B cell (primary cell): Measurements from ENCODE around the gene NRDE2.

ENCODE experiments used
- CTCF ChIP-seq: fragments of 200-600 bp; IDR thresholded peaks from one replicate; pipeline ENCODE4 v1.8.0; 2022; ENCODE audit warnings: antibody characterized with exemption, mild to moderate bottlenecking
- EZH2 ChIP-seq: IDR thresholded peaks from 2 replicates; pipeline ENCODE4 v1.6.1; 2012; ENCODE audit warnings: borderline replicate concordance, low read depth, mild to moderate bottlenecking, moderate library complexity, low read length; ENCODE audit not compliant: insufficient read depth, poor library complexity, severe bottlenecking

GRCh38 chr14:90291699-90292098 is 40.0 kb downstream of the NRDE2 start:
- TF ChIP-seq CTCF (no peak), EZH2 (no peak)
